HL-60 (cell line): Measurements from ENCODE around the gene HTR2A.

ENCODE experiments used
- POLR2AphosphoS5 ChIP-seq: IDR thresholded peaks from 2 replicates; pipeline ENCODE4 v1.6.1; 2012; ENCODE audit warnings: low read depth
- SPI1 ChIP-seq: IDR thresholded peaks from 2 replicates; pipeline ENCODE4 v1.6.1; 2012; ENCODE audit warnings: low read depth, mild to moderate bottlenecking, borderline replicate concordance
- TF ChIP-seq, protein P1 (sequence below): IDR thresholded peaks from one replicate; pipeline ENCODE4 v1.5.1; 2011; ENCODE audit warnings: low read length, control low read depth, inconsistent platforms; ENCODE audit not compliant: insufficient read depth
- TF ChIP-seq, protein P2 (sequence below): IDR thresholded peaks from 2 replicates; pipeline ENCODE4 v1.6.1; 2012; ENCODE audit warnings: low read depth; ENCODE audit not compliant: insufficient replicate concordance

DNA sequence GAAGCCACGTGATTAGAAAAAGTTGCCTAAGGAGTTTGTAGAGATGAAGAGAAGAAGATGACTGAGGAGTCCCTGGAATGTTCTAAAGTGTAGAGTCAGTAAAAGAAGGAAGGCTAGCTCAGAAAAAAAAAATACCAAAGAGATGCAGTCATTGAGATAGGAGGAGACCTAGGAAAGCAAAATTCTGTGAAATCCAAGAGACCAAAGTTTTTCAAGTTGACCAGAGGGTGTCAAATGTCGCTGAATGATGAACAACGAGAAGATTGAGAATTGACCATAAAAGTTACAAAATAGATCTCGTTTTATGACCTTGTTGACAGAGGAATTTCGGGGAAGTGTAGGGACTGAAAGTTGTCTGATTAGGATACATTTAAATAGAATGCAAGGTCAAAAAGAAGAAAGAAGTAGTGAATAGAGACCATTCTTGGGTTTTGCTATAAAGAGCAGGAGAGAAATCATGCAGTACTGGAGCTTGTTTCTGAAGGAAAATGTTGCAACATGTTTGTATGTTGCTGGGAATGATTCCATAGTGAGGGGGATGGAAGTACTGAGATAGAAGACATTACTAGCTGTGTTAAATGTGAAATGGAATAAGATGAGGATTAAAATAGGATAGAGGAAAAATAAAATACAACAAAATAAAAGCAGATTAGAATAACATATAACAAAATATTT, 30.2 kb upstream of the HTR2A start:
- TF ChIP-seq, protein P1, sequence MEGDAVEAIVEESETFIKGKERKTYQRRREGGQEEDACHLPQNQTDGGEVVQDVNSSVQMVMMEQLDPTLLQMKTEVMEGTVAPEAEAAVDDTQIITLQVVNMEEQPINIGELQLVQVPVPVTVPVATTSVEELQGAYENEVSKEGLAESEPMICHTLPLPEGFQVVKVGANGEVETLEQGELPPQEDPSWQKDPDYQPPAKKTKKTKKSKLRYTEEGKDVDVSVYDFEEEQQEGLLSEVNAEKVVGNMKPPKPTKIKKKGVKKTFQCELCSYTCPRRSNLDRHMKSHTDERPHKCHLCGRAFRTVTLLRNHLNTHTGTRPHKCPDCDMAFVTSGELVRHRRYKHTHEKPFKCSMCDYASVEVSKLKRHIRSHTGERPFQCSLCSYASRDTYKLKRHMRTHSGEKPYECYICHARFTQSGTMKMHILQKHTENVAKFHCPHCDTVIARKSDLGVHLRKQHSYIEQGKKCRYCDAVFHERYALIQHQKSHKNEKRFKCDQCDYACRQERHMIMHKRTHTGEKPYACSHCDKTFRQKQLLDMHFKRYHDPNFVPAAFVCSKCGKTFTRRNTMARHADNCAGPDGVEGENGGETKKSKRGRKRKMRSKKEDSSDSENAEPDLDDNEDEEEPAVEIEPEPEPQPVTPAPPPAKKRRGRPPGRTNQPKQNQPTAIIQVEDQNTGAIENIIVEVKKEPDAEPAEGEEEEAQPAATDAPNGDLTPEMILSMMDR: no peak
- TF ChIP-seq POLR2AphosphoS5 (no peak), SPI1 (no peak)
- TF ChIP-seq, protein P2, sequence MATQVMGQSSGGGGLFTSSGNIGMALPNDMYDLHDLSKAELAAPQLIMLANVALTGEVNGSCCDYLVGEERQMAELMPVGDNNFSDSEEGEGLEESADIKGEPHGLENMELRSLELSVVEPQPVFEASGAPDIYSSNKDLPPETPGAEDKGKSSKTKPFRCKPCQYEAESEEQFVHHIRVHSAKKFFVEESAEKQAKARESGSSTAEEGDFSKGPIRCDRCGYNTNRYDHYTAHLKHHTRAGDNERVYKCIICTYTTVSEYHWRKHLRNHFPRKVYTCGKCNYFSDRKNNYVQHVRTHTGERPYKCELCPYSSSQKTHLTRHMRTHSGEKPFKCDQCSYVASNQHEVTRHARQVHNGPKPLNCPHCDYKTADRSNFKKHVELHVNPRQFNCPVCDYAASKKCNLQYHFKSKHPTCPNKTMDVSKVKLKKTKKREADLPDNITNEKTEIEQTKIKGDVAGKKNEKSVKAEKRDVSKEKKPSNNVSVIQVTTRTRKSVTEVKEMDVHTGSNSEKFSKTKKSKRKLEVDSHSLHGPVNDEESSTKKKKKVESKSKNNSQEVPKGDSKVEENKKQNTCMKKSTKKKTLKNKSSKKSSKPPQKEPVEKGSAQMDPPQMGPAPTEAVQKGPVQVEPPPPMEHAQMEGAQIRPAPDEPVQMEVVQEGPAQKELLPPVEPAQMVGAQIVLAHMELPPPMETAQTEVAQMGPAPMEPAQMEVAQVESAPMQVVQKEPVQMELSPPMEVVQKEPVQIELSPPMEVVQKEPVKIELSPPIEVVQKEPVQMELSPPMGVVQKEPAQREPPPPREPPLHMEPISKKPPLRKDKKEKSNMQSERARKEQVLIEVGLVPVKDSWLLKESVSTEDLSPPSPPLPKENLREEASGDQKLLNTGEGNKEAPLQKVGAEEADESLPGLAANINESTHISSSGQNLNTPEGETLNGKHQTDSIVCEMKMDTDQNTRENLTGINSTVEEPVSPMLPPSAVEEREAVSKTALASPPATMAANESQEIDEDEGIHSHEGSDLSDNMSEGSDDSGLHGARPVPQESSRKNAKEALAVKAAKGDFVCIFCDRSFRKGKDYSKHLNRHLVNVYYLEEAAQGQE: no peak
